Lower leg skin (tissue), 3 donors: ENCODE data around the gene NBPF1.
"Not testable (repeated sequence)": the region's sequence is repeated elsewhere in the genome, so short reads cannot be mapped to it uniquely, and the experiment has no call there.

ENCODE experiments used
- CTCF ChIP-seq, 3 donors: fragments of 450-650 bp; IDR thresholded peaks; one replicate each; pipeline ENCODE4 v1.5.1; 2016; ENCODE audit warnings: antibody characterized with exemption in 3 of 3, mild to moderate bottlenecking in 3 of 3, moderate library complexity in 2 of 3
- POLR2A ChIP-seq, 2 donors: fragments of 450-650 bp; IDR thresholded peaks; one replicate each; pipeline ENCODE4 v1.6.1; 2016 to 2017; ENCODE audit warnings: antibody characterized with exemption in 2 of 2, mild to moderate bottlenecking in 1 of 2, moderate library complexity in 1 of 2

GRCh38 chr1:16520435-16521287 is 92.7 kb downstream of the NBPF1 start:
- TF ChIP-seq POLR2A, CTCF (IDR thresholded peaks at IDR 0.05): not testable (repeated sequence)
